A549 (cell line): ENCODE measurements around the gene CEP63.

Experiments
- BHLHE40 ChIP-seq: IDR thresholded peaks from 2 replicates; pipeline ENCODE4 v1.6.1; 2012; ENCODE audit warnings: low read depth, low read length, inconsistent platforms
- CEBPB ChIP-seq, 2 experiments: fragments of >200 bp in 1 of 2; sonication (Bioruptor Twin) in 1 of 2; formaldehyde crosslinking in 1 of 2; IDR thresholded peaks; 2 replicates each; pipeline ENCODE4 v1.6.1; 2012 to 2016
- EP300 ChIP-seq, 2 experiments: fragments of >200 bp; sonication (Bioruptor Twin); formaldehyde crosslinking; IDR thresholded peaks; 2 replicates in 1 of 2; 3 replicates in 1 of 2; pipeline ENCODE4 v1.6.1; 2016 to 2017
- FOSL2 ChIP-seq, 2 experiments: fragments of 450-650 bp in 1 of 2; fragments of >200 bp in 1 of 2; sonication (Bioruptor Twin) in 1 of 2; formaldehyde crosslinking; IDR thresholded peaks; 2 replicates each; pipeline versions ENCODE4 v1.5.0 to v1.6.1; 2016 to 2020; ENCODE audit warnings: mild to moderate bottlenecking in 1 of 2, moderate library complexity in 1 of 2
- HOXB13 ChIP-seq: fragments of 250-450 bp; sonication (Bioruptor Pico); IDR thresholded peaks from 2 replicates; pipeline ENCODE4 v1.5.0; 2020; ENCODE audit warnings: low read depth, mild to moderate bottlenecking, moderate library complexity
- JUN ChIP-seq, 2 experiments: fragments of >200 bp; sonication (Bioruptor Twin); formaldehyde crosslinking; IDR thresholded peaks; 2 replicates in 1 of 2; 3 replicates in 1 of 2; pipeline ENCODE4 v1.6.1; 2016 to 2017
- POLR2A ChIP-seq: IDR thresholded peaks from 2 replicates; pipeline ENCODE4 v1.6.1; 2012; ENCODE audit warnings: mild to moderate bottlenecking, low read length
- RAD21 ChIP-seq, 2 experiments: fragments of >200 bp in 1 of 2; sonication (Bioruptor Twin) in 1 of 2; formaldehyde crosslinking in 1 of 2; IDR thresholded peaks in 1 of 2; conservative IDR thresholded peaks in 1 of 2; 2 replicates in 1 of 2; 3 replicates in 1 of 2; pipeline ENCODE4 v1.6.1; 2012 to 2018; ENCODE audit warnings: inconsistent platforms in 1 of 2
- RCOR1 ChIP-seq: fragments of 150-350 bp; IDR thresholded peaks from 2 replicates; pipeline ENCODE4 v1.6.1; 2014; ENCODE audit warnings: antibody characterized with exemption, low read length, low read depth
- TF ChIP-seq, protein P1 (sequence below): fragments of >200 bp; sonication (Bioruptor Twin); formaldehyde crosslinking; IDR thresholded peaks from 3 replicates; pipeline ENCODE4 v1.5.1; 2016
- TF ChIP-seq, protein P2 (sequence below): IDR thresholded peaks from 2 replicates; pipeline ENCODE4 v1.6.1; 2012
- TF ChIP-seq, protein P3 (sequence below): fragments of 450-650 bp; IDR thresholded peaks from 2 replicates; pipeline ENCODE4 v1.6.1; 2014; ENCODE audit warnings: antibody characterized with exemption

DNA sequence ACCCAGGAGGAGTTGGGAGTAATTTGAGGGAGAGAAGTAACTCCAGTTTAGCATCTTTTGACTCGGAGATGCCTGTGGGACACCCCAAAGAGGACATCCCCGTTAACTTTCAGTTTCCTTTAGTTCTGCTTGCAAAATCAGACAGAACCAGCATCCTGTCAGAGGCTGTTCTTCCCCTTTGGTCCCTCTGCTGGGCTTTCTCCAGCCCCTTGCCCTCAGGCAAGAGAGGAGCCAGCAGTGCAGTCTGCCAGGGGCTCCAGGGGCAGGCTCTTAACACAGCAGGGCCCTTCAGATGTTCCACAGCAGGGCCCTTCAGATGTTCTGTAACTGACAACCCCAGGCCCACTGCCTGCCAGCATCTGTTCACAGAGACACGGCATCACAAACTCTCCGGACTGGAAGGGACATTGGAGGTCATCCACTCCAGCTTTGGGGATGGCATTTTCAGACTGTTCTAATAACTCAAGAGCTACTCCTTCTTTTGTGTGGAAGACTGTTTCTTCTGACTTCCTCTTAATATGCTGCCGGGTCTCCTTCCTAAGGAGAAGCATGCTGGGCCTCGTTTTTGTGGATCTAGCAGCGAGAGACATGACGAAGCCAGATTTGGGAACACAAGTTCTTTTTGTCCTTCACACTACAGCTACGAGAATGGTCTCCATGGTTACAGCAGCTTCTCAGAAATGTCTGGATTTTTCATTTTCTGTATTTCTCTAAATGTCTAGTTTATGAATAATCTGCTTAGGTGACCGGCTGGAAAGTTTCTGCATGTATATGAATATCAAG is 113.1 kb downstream of the CEP63 start:
- TF ChIP-seq JUN (IDR thresholded peaks at IDR 0.05) (no peak), CEBPB (IDR thresholded peaks at IDR 0.05) (no peak), HOXB13 (CRISPR knock-in tag) (no peak), FOSL2 (IDR thresholded peaks at IDR 0.05) (no peak), FOSL2 (CRISPR knock-in tag; IDR thresholded peaks at IDR 0.05) (no peak), POLR2A (no peak), EP300 (IDR thresholded peaks at IDR 0.05) (no peak), RCOR1 (no peak), RAD21 (conservative IDR thresholded peaks at IDR 0.05 in 1 of 2, IDR thresholded peaks at IDR 0.05 in 1 of 2) (no peak), BHLHE40 (no peak)
- TF ChIP-seq, protein P1, sequence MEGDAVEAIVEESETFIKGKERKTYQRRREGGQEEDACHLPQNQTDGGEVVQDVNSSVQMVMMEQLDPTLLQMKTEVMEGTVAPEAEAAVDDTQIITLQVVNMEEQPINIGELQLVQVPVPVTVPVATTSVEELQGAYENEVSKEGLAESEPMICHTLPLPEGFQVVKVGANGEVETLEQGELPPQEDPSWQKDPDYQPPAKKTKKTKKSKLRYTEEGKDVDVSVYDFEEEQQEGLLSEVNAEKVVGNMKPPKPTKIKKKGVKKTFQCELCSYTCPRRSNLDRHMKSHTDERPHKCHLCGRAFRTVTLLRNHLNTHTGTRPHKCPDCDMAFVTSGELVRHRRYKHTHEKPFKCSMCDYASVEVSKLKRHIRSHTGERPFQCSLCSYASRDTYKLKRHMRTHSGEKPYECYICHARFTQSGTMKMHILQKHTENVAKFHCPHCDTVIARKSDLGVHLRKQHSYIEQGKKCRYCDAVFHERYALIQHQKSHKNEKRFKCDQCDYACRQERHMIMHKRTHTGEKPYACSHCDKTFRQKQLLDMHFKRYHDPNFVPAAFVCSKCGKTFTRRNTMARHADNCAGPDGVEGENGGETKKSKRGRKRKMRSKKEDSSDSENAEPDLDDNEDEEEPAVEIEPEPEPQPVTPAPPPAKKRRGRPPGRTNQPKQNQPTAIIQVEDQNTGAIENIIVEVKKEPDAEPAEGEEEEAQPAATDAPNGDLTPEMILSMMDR = no peak
- TF ChIP-seq, protein P2, sequence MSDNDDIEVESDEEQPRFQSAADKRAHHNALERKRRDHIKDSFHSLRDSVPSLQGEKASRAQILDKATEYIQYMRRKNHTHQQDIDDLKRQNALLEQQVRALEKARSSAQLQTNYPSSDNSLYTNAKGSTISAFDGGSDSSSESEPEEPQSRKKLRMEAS = no peak
- TF ChIP-seq, protein P3, sequence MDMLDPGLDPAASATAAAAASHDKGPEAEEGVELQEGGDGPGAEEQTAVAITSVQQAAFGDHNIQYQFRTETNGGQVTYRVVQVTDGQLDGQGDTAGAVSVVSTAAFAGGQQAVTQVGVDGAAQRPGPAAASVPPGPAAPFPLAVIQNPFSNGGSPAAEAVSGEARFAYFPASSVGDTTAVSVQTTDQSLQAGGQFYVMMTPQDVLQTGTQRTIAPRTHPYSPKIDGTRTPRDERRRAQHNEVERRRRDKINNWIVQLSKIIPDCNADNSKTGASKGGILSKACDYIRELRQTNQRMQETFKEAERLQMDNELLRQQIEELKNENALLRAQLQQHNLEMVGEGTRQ = no peak
